ENCODE data around the gene EID1. TPM values are rescaled to one million over a fixed set of nuclear protein-coding genes. Genes with fewer than 3 reads are reported as not detected.
A peak's percentile ranks its signal among the peaks of the same experiment; 100 is the strongest.

Gene EID1, protein sequence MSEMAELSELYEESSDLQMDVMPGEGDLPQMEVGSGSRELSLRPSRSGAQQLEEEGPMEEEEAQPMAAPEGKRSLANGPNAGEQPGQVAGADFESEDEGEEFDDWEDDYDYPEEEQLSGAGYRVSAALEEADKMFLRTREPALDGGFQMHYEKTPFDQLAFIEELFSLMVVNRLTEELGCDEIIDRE
- 118 to 202 TPM (median 122 TPM) in 3 replicates for total RNA-seq
- long read RNA-seq, transcript EID1-201 (1 exons, 2,298 nt): major isoform, 392 of 392 reads
- long read RNA-seq, partial matches to known transcripts: 0 of 392 reads
- long read RNA-seq, other reads (novel, unspliced or antisense): 0 of 392 reads

DNA sequence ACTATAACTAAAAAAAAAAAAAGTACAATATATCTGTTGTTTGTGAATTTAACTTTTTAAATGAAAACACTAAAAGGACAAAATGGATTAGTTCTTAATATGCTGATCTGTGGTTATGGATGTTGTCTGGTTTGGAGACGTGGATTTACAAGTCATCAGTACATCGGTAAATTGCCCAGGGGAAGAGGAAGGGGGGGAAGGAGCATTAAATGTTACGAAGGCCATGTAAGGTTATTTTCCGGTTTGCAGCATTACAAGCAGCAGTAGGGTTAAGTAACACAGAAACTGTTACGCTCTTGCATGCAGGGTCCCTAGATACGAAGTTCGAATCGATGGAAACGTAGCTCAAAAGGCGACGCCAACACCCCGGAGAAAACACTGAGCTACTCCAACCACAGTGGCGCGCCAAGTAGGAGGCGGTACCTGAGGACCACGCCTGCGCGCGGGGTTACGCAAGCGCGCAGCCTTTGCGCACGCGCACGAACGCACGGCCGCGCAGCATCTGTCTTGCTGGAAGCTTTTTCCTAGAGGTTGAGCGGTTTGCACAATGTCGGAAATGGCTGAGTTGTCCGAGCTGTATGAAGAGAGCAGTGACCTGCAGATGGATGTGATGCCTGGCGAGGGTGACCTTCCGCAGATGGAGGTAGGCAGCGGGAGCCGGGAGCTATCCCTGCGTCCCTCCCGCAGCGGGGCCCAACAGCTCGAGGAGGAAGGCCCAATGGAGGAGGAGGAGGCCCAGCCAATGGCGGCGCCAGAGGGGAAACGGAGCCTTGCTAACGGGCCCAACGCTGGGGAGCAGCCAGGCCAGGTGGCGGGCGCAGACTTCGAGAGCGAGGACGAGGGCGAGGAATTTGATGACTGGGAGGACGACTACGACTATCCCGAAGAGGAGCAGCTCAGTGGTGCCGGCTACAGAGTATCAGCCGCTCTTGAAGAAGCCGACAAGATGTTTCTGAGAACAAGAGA, at the start of gene EID1:
Gene EID1, plus strand, starts transcription at position 505 of the 966 bp plus-strand sequence. Its CDS starts 43 bp downstream, at position 548.
- TF ChIP-seq, protein P1, sequence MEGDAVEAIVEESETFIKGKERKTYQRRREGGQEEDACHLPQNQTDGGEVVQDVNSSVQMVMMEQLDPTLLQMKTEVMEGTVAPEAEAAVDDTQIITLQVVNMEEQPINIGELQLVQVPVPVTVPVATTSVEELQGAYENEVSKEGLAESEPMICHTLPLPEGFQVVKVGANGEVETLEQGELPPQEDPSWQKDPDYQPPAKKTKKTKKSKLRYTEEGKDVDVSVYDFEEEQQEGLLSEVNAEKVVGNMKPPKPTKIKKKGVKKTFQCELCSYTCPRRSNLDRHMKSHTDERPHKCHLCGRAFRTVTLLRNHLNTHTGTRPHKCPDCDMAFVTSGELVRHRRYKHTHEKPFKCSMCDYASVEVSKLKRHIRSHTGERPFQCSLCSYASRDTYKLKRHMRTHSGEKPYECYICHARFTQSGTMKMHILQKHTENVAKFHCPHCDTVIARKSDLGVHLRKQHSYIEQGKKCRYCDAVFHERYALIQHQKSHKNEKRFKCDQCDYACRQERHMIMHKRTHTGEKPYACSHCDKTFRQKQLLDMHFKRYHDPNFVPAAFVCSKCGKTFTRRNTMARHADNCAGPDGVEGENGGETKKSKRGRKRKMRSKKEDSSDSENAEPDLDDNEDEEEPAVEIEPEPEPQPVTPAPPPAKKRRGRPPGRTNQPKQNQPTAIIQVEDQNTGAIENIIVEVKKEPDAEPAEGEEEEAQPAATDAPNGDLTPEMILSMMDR (IDR thresholded peaks at IDR 0.05): peak; percentile 34
- Mint-ChIP-seq H3K27me3 (ENCODE audit: low read depth) (no peaks in the 10 kb centered on the region), H3K27ac (ENCODE audit: unreplicated experiment) (peak within 1 kb of the TSS; percentile 97), H3K36me3 (ENCODE audit: low read depth) (peaks cover 9% of the 10 kb centered on the region), H3K4me1 (ENCODE audit: low read depth) (peaks cover 65% of the 10 kb centered on the region), H3K9me3 (ENCODE audit: low read depth) (no peaks in the 10 kb centered on the region), H3K4me3 (ENCODE audit: unreplicated experiment) (peak within 1 kb of the TSS; percentile 95)
- DNase-seq (ENCODE audit: low spot score): peak; percentile 96

DNA sequence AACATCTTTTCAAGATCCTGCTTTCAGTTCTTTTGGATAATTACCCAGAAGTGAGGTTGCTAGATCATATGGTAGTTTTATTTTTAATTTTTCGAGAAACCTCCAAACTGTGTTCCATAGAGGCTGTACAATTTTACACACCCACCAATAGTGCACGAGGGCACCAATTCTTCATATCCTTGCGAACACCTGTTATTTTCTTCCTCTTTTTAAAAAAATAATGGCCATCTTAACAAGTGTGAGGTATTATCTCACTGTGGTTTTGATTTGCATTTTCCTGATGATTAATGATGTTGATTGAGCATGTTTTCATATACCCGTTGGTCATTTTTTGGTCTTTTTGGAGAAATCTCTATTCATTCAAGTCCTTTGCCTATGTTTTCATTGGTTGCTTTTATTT, 49.5 kb upstream of the EID1 start:
- H3K27ac Mint-ChIP-seq (ENCODE audit: unreplicated experiment): no peak overlapping the region
- peaks cover 29% of the 10 kb centered on the region for H3K36me3 Mint-ChIP-seq (ENCODE audit: low read depth)
- peaks cover 7% of the 10 kb centered on the region for H3K4me1 Mint-ChIP-seq (ENCODE audit: low read depth)
- H3K9me3 Mint-ChIP-seq (ENCODE audit: low read depth): peaks cover 10% of the 10 kb centered on the region
- TF ChIP-seq, protein P1 (IDR thresholded peaks at IDR 0.05): no peak
- H3K4me3 Mint-ChIP-seq (ENCODE audit: unreplicated experiment): no peak overlapping the region
- no peaks in the 10 kb centered on the region for H3K27me3 Mint-ChIP-seq (ENCODE audit: low read depth)
- DNase-seq (ENCODE audit: low spot score): no peak

DNA sequence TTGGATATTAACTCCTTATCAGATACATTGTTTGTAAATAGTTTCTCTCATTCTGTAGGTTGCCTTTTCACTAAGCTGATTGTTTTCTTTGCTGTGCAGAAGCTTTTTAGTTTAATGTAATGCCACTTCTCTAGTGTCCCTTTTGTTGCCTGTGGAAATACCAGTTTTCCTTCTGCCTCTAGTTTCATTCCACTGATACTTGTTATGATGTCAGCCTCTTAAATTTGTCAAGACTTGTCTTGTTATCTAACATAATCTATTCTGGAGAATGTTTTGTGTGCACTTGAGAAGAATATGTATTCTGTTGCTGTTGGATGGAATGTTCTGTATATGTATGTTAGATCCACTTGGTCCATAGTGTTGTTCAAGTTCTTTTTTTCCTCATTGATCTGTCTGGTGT, 49.0 kb upstream of the EID1 start:
- Mint-ChIP-seq H3K36me3 (ENCODE audit: low read depth) (peaks cover 32% of the 10 kb centered on the region), H3K27ac (ENCODE audit: unreplicated experiment) (no peak overlapping the region), H3K9me3 (ENCODE audit: low read depth) (peaks cover 11% of the 10 kb centered on the region), H3K27me3 (ENCODE audit: low read depth) (no peaks in the 10 kb centered on the region), H3K4me3 (ENCODE audit: unreplicated experiment) (no peak overlapping the region), H3K4me1 (ENCODE audit: low read depth) (peaks cover 3% of the 10 kb centered on the region)
- TF ChIP-seq, protein P1 (IDR thresholded peaks at IDR 0.05): no peak
- no peak for DNase-seq (ENCODE audit: low spot score)

DNA sequence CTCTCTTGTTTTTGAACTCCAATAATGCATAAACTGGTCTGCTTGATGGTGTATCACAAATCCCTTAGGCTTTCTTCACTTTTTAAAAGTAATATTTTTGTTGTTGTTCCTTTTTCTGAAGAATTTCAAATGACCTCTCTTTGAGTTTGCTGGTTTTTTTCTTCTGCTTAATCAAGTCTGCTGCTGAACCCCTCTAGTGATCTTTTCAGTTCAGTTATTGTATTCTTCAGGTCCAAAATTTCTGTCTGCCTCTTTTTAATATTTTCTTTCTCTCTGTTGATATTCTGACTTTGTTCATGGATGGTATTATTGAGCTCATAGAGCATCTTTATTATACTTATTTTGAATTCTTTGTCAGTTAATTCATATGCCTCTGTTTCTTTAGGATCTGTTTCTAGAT, 45.3 kb upstream of the EID1 start:
- Mint-ChIP-seq H3K27me3 (ENCODE audit: low read depth) (no peaks in the 10 kb centered on the region), H3K36me3 (ENCODE audit: low read depth) (peaks cover 35% of the 10 kb centered on the region), H3K9me3 (ENCODE audit: low read depth) (peaks cover 11% of the 10 kb centered on the region), H3K27ac (ENCODE audit: unreplicated experiment) (no peak overlapping the region), H3K4me3 (ENCODE audit: unreplicated experiment) (no peak overlapping the region), H3K4me1 (ENCODE audit: low read depth) (no peaks in the 10 kb centered on the region)
- TF ChIP-seq, protein P1 (IDR thresholded peaks at IDR 0.05): no peak
- no peak for DNase-seq (ENCODE audit: low spot score)
